ENCODE results near the gene PLA2G2A. TPM values are rescaled to one million over a fixed set of nuclear protein-coding genes. Genes with fewer than 3 reads are reported as not detected.

The PLA2G2A gene
- polyA plus RNA-seq, 1 donor (not counting 4 experiments of a cell fraction or from before 2014, with no cell fraction given) = 0.08 TPM

- H3K9me1 ChIP-seq (ENCODE audit: control insufficient read depth, extremely low read depth, insufficient read depth, low read length) = no peaks in the 10 kb centered on the region
- dilution Hi-C loops (cut with MboI; ENCODE audit: extremely low pct_ligation_motif_present, low sequenced_read_pairs) = no loop called here
Measured at GRCh38 chr1:19942088-19942487, 37.3 kb downstream of the PLA2G2A start.

GRCh38 chr1:19941206-19941568, 38.2 kb downstream of the PLA2G2A start:
- dilution Hi-C loops (cut with MboI; ENCODE audit: extremely low pct_ligation_motif_present, low sequenced_read_pairs) = no loop called here
- no peak for DNase-seq (ENCODE audit: low read depth, low spot score)
- Histone ChIP-seq H3K36me3 (ENCODE audit: control insufficient read depth in 2 of 2, extremely low read depth in 1 of 2, insufficient read depth in 2 of 2, low read length in 2 of 2) (no peaks in the 10 kb centered on the region), H4K20me1 (ENCODE audit: control insufficient read depth, extremely low read depth, insufficient read depth, low read length) (no peaks in the 10 kb centered on the region), H3K9ac (ENCODE audit: control insufficient read depth, extremely low read depth, insufficient read depth, low read length) (no peak overlapping the region), H3K4me1 (ENCODE audit: control insufficient read depth, extremely low read depth, insufficient read depth, low read length) (no peaks in the 10 kb centered on the region), H3K27ac (ENCODE audit: control insufficient read depth, insufficient read depth, low read length) (no peak overlapping the region), H2AFZ (ENCODE audit: control insufficient read depth, low read length) (no peak overlapping the region), H3K4me2 (ENCODE audit: control insufficient read depth, extremely low read depth, insufficient read depth, low read depth, low read length) (no peak overlapping the region), H3K27me3 (ENCODE audit: control insufficient read depth, extremely low read depth, insufficient read depth, low read length) (no peaks in the 10 kb centered on the region), H3K9me1 (ENCODE audit: control insufficient read depth, extremely low read depth, insufficient read depth, low read length) (no peaks in the 10 kb centered on the region), H3K79me2 (ENCODE audit: control insufficient read depth, insufficient read depth, low read length) (no peaks in the 10 kb centered on the region), H3K9me3 (ENCODE audit: control insufficient read depth, low read depth, low read length) (no peaks in the 10 kb centered on the region), H3K4me3 (ENCODE audit: control insufficient read depth in 2 of 3, extremely low read depth in 1 of 3, insufficient read depth in 2 of 3, low read depth in 1 of 3, low read length in 3 of 3) (no peak overlapping the region)
- no peak for TF ChIP-seq EZH2 (IDR thresholded peaks at IDR 0.05; ENCODE audit: low read length)
- TF ChIP-seq, protein P1, sequence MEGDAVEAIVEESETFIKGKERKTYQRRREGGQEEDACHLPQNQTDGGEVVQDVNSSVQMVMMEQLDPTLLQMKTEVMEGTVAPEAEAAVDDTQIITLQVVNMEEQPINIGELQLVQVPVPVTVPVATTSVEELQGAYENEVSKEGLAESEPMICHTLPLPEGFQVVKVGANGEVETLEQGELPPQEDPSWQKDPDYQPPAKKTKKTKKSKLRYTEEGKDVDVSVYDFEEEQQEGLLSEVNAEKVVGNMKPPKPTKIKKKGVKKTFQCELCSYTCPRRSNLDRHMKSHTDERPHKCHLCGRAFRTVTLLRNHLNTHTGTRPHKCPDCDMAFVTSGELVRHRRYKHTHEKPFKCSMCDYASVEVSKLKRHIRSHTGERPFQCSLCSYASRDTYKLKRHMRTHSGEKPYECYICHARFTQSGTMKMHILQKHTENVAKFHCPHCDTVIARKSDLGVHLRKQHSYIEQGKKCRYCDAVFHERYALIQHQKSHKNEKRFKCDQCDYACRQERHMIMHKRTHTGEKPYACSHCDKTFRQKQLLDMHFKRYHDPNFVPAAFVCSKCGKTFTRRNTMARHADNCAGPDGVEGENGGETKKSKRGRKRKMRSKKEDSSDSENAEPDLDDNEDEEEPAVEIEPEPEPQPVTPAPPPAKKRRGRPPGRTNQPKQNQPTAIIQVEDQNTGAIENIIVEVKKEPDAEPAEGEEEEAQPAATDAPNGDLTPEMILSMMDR (optimal IDR thresholded peaks at IDR 0.05 in 1 of 3, IDR thresholded peaks at IDR 0.05 in 1 of 3, conservative IDR thresholded peaks at IDR 0.05 in 1 of 3; ENCODE audit: extremely low read depth in 1 of 3, insufficient read depth in 2 of 3, low read length in 3 of 3) = no peak
- FAIRE-seq = no peak

More at GRCh38 chr1:19942088-19942487, 37.3 kb downstream of the PLA2G2A start:
- H3K79me2 ChIP-seq (ENCODE audit: control insufficient read depth, insufficient read depth, low read length) = no peaks in the 10 kb centered on the region
- no peak overlapping the region for H3K4me2 ChIP-seq (ENCODE audit: control insufficient read depth, extremely low read depth, insufficient read depth, low read depth, low read length)
- FAIRE-seq (no peak), DNase-seq (ENCODE audit: low read depth, low spot score) (no peak)
- no peak overlapping the region for H2AFZ ChIP-seq (ENCODE audit: control insufficient read depth, low read length)
- no peaks in the 10 kb centered on the region for H3K9me3 ChIP-seq (ENCODE audit: control insufficient read depth, low read depth, low read length)
- no peaks in the 10 kb centered on the region for H4K20me1 ChIP-seq (ENCODE audit: control insufficient read depth, extremely low read depth, insufficient read depth, low read length)
- no peaks in the 10 kb centered on the region for H3K27me3 ChIP-seq (ENCODE audit: control insufficient read depth, extremely low read depth, insufficient read depth, low read length)
- H3K4me1 ChIP-seq (ENCODE audit: control insufficient read depth, extremely low read depth, insufficient read depth, low read length) = no peaks in the 10 kb centered on the region
- no peak for TF ChIP-seq EZH2 (IDR thresholded peaks at IDR 0.05; ENCODE audit: low read length)
- TF ChIP-seq, protein P1 (optimal IDR thresholded peaks at IDR 0.05 in 1 of 3, IDR thresholded peaks at IDR 0.05 in 1 of 3, conservative IDR thresholded peaks at IDR 0.05 in 1 of 3; ENCODE audit: extremely low read depth in 1 of 3, insufficient read depth in 2 of 3, low read length in 3 of 3) = no peak
- H3K36me3 ChIP-seq (ENCODE audit: control insufficient read depth in 2 of 2, extremely low read depth in 1 of 2, insufficient read depth in 2 of 2, low read length in 2 of 2) = no peaks in the 10 kb centered on the region
- H3K27ac ChIP-seq (ENCODE audit: control insufficient read depth, insufficient read depth, low read length) = no peak overlapping the region
- H3K9ac ChIP-seq (ENCODE audit: control insufficient read depth, extremely low read depth, insufficient read depth, low read length) = no peak overlapping the region
- no peak overlapping the region for H3K4me3 ChIP-seq (ENCODE audit: control insufficient read depth in 2 of 3, extremely low read depth in 1 of 3, insufficient read depth in 2 of 3, low read depth in 1 of 3, low read length in 3 of 3)
